Fibroblast of villous mesenchyme (primary cell): ENCODE measurements around the gene AKAP1. TPM values are rescaled to one million over a fixed set of nuclear protein-coding genes. Genes with fewer than 3 reads are reported as not detected.

Source experiments
- DNase-seq: peaks from one replicate; pipeline ENCODE4 v3.0.0-alpha.2; 2010; ENCODE audit warnings: low read depth
- H3K4me3 ChIP-seq: 2 replicates; pipeline ENCODE4 v1.5.1; 2011; ENCODE audit warnings: low read depth, mild to moderate bottlenecking, low read length
- CTCF ChIP-seq: IDR thresholded peaks from 2 replicates; pipeline ENCODE4 v1.5.1; 2012; ENCODE audit warnings: low read depth, mild to moderate bottlenecking, low read length; ENCODE audit not compliant: insufficient read depth
- total RNA-seq: library from RNA; depleted of rRNA; stranded (reverse); fragments of >200 nt; gene quantifications from 2 replicates; pipeline ENCODE4 v1.2.3, GENCODE V29; 2012

AKAP1 gene
- total RNA-seq, 1 donor: 18.1 TPM

GRCh38 chr17:57142925-57143324 lies 57.9 kb downstream of the AKAP1 start:
- peak; percentile 67 for DNase-seq
- no peak for TF ChIP-seq CTCF
- H3K4me3 ChIP-seq: no peak overlapping the region

- no peak for TF ChIP-seq CTCF
- peak; percentile 13 for DNase-seq
- H3K4me3 ChIP-seq: no peak overlapping the region
Observed at GRCh38 chr17:57143361-57143760, 58.3 kb downstream of the AKAP1 start.

- DNase-seq: no peak
- H3K4me3 ChIP-seq: no peak overlapping the region
- TF ChIP-seq CTCF: no peak
Observed at GRCh38 chr17:57143919-57144318, 58.9 kb downstream of the AKAP1 start.

- TF ChIP-seq CTCF: no peak
- no peak for DNase-seq
- no peak overlapping the region for H3K4me3 ChIP-seq
Observed at GRCh38 chr17:57144567-57144966, 59.5 kb downstream of the AKAP1 start.

- no peak for DNase-seq
- H3K4me3 ChIP-seq: no peak overlapping the region
- TF ChIP-seq CTCF: no peak
Observed at GRCh38 chr17:57145347-57145746, 60.3 kb downstream of the AKAP1 start.

- H3K4me3 ChIP-seq: no peak overlapping the region
- no peak for TF ChIP-seq CTCF
- DNase-seq: no peak
Observed at GRCh38 chr17:57146273-57146672, 61.2 kb downstream of the AKAP1 start.

GRCh38 chr17:57151798-57152197 lies 66.8 kb downstream of the AKAP1 start:
- no peak for DNase-seq
- TF ChIP-seq CTCF: no peak
- no peak overlapping the region for H3K4me3 ChIP-seq
